GM12878 (cell line): ENCODE measurements around the gene DPP6.

Experiments
- BHLHE40 ChIP-seq, 2 experiments: fragments of 450-650 bp in 1 of 2; IDR thresholded peaks; 2 replicates each; pipeline ENCODE4 v1.6.1; 2011 to 2017; ENCODE audit warnings: low read depth in 2 of 2, borderline replicate concordance in 1 of 2, improper control_type of control experiment in 1 of 2, low read length in 1 of 2, mild to moderate bottlenecking in 1 of 2
- MTA2 ChIP-seq: fragments of 450-650 bp; IDR thresholded peaks from 2 replicates; pipeline ENCODE4 v1.6.1; 2016; ENCODE audit warnings: low read depth, mild to moderate bottlenecking, moderate library complexity
- NRF1 ChIP-seq: conservative IDR thresholded peaks from 2 replicates; pipeline ENCODE4 v1.6.1; 2011; ENCODE audit warnings: mild to moderate bottlenecking, low read depth, low read length, improper control_type of control experiment
- SRF ChIP-seq, 2 experiments: IDR thresholded peaks; 2 replicates each; pipeline ENCODE4 v1.6.1; 2011; ENCODE audit warnings: low read depth in 2 of 2, low read length in 2 of 2, mild to moderate bottlenecking in 1 of 2, moderate library complexity in 1 of 2
- TF ChIP-seq, protein P1 (sequence below), 3 experiments: IDR thresholded peaks in 2 of 3; conservative IDR thresholded peaks in 1 of 3; 2 replicates each; pipeline ENCODE4 v1.5.1; 2011; ENCODE audit warnings: low read depth in 3 of 3, low read length in 3 of 3, mild to moderate bottlenecking in 3 of 3, control low read depth in 2 of 3, moderate library complexity in 2 of 3, inconsistent platforms in 1 of 3, mixed read lengths in 1 of 3; ENCODE audit not compliant: control insufficient read depth in 2 of 3, insufficient read depth in 1 of 3; ENCODE audit errors: extremely low read depth in 1 of 3

DNA sequence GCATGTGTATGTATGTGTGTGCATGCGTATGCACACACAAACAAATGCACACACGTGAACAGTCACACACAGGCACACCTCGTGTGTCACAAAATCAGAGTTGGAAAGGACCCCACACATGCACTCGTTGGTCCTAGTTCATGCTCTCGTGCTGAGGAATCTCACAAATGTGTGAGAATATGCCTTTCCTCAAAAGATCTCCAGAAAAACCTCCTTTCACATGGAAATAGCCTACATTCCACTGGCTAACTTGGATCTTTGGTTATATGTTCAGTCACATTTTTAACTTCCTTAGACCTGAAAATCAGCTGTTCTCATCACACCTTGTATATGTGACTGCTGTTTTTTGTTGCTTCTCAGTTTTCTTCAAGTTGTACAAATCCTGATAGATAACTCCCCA lies 256.7 kb downstream of the DPP6 start:
- TF ChIP-seq SRF (IDR thresholded peaks at IDR 0.05; ENCODE audit: low read depth in 2 of 2, low read length in 2 of 2), result no peak
- no peak for TF ChIP-seq MTA2
- TF ChIP-seq NRF1, result no peak
- TF ChIP-seq BHLHE40 (IDR thresholded peaks at IDR 0.05; ENCODE audit: borderline replicate concordance in 1 of 2, low read depth in 2 of 2, low read length in 1 of 2), result no peak
- TF ChIP-seq, protein P1, sequence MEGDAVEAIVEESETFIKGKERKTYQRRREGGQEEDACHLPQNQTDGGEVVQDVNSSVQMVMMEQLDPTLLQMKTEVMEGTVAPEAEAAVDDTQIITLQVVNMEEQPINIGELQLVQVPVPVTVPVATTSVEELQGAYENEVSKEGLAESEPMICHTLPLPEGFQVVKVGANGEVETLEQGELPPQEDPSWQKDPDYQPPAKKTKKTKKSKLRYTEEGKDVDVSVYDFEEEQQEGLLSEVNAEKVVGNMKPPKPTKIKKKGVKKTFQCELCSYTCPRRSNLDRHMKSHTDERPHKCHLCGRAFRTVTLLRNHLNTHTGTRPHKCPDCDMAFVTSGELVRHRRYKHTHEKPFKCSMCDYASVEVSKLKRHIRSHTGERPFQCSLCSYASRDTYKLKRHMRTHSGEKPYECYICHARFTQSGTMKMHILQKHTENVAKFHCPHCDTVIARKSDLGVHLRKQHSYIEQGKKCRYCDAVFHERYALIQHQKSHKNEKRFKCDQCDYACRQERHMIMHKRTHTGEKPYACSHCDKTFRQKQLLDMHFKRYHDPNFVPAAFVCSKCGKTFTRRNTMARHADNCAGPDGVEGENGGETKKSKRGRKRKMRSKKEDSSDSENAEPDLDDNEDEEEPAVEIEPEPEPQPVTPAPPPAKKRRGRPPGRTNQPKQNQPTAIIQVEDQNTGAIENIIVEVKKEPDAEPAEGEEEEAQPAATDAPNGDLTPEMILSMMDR (IDR thresholded peaks at IDR 0.05 in 2 of 3, conservative IDR thresholded peaks at IDR 0.05 in 1 of 3; ENCODE audit: control insufficient read depth in 2 of 3, extremely low read depth in 1 of 3, insufficient read depth in 1 of 3, low read depth in 3 of 3, low read length in 3 of 3), result no peak
